EL (cell line): ENCODE measurements around the gene IGLL1.
"Not testable (repeated sequence)": the region's sequence is repeated elsewhere in the genome, so short reads cannot be mapped to it uniquely, and the experiment has no call there.

Experiments used
- DNase-seq: peaks from one replicate; pipeline ENCODE4 v3.0.0-alpha.2; 2016

Gene IGLL1

GRCh38 chr22:23561025-23561510 is 19.0 kb downstream of the IGLL1 start:
- DNase-seq = not testable (repeated sequence)

- not testable (repeated sequence) for DNase-seq
Observed at GRCh38 chr22:23560215-23560614, 19.9 kb downstream of the IGLL1 start.

- no peak for DNase-seq
Observed at GRCh38 chr22:23557467-23557866, 22.6 kb downstream of the IGLL1 start.

- no peak for DNase-seq
Observed at GRCh38 chr22:23557036-23557435, 23.1 kb downstream of the IGLL1 start.

- no peak for DNase-seq
Observed at GRCh38 chr22:23556026-23556620, 24.0 kb downstream of the IGLL1 start.

- no peak for DNase-seq
Observed at GRCh38 chr22:23555118-23555517, 25.0 kb downstream of the IGLL1 start.

- DNase-seq = no peak
Observed at GRCh38 chr22:23553924-23554870, 25.9 kb downstream of the IGLL1 start.

GRCh38 chr22:23553438-23553837 is 26.7 kb downstream of the IGLL1 start:
- DNase-seq = no peak

- DNase-seq = no peak
Observed at GRCh38 chr22:23552573-23552972, 27.5 kb downstream of the IGLL1 start.

GRCh38 chr22:23551385-23551784 is 28.7 kb downstream of the IGLL1 start:
- no peak for DNase-seq

- no peak for DNase-seq
Observed at GRCh38 chr22:23550049-23550650, 29.9 kb downstream of the IGLL1 start.

GRCh38 chr22:23549198-23549595 is 30.9 kb downstream of the IGLL1 start:
- no peak for DNase-seq

- DNase-seq = no peak
Observed at GRCh38 chr22:23548501-23549197, 31.4 kb downstream of the IGLL1 start.

GRCh38 chr22:23547818-23548500 is 32.1 kb downstream of the IGLL1 start:
- DNase-seq = no peak

- DNase-seq = not testable (repeated sequence)
Observed at GRCh38 chr22:23547382-23547781, 32.7 kb downstream of the IGLL1 start.

- DNase-seq = no peak
Observed at GRCh38 chr22:23544852-23545251, 35.2 kb downstream of the IGLL1 start.

- not testable (repeated sequence) for DNase-seq
Observed at GRCh38 chr22:23543506-23544000, 36.5 kb downstream of the IGLL1 start.

GRCh38 chr22:23542933-23543332 is 37.2 kb downstream of the IGLL1 start:
- no peak for DNase-seq

GRCh38 chr22:23542391-23542790 is 37.7 kb downstream of the IGLL1 start:
- DNase-seq = not testable (repeated sequence)

- DNase-seq = not testable (repeated sequence)
Observed at GRCh38 chr22:23541849-23542281, 38.2 kb downstream of the IGLL1 start.

GRCh38 chr22:23540837-23541236 is 39.3 kb downstream of the IGLL1 start:
- DNase-seq = not testable (repeated sequence)

- not testable (repeated sequence) for DNase-seq
Observed at GRCh38 chr22:23539839-23540198, 40.3 kb downstream of the IGLL1 start.
